ENCODE results near the gene SRSF11.

GRCh38 chr1:70171512-70171911, 49.7 kb upstream of the SRSF11 start:
- TF ChIP-seq, protein P1, sequence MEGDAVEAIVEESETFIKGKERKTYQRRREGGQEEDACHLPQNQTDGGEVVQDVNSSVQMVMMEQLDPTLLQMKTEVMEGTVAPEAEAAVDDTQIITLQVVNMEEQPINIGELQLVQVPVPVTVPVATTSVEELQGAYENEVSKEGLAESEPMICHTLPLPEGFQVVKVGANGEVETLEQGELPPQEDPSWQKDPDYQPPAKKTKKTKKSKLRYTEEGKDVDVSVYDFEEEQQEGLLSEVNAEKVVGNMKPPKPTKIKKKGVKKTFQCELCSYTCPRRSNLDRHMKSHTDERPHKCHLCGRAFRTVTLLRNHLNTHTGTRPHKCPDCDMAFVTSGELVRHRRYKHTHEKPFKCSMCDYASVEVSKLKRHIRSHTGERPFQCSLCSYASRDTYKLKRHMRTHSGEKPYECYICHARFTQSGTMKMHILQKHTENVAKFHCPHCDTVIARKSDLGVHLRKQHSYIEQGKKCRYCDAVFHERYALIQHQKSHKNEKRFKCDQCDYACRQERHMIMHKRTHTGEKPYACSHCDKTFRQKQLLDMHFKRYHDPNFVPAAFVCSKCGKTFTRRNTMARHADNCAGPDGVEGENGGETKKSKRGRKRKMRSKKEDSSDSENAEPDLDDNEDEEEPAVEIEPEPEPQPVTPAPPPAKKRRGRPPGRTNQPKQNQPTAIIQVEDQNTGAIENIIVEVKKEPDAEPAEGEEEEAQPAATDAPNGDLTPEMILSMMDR (optimal IDR thresholded peaks at IDR 0.05 in 1 of 3, IDR thresholded peaks at IDR 0.05 in 1 of 3, conservative IDR thresholded peaks at IDR 0.05 in 1 of 3; ENCODE audit: extremely low read depth in 1 of 3, insufficient read depth in 2 of 3, low read length in 3 of 3): no peak
- TF ChIP-seq EZH2 (IDR thresholded peaks at IDR 0.05; ENCODE audit: low read length): no peak

Measured in keratinocyte (primary cell).